MM.1S (cell line): ENCODE measurements around the gene UBL4A.

Source experiments
- EZH2 ChIP-seq: fragments of 300-600 bp; sonication (generic); optimal IDR thresholded peaks from 2 replicates; pipeline ENCODE3; 2017; ENCODE audit warnings: low read depth, mild to moderate bottlenecking, antibody characterized with exemption, low read length, mixed read lengths
- EZH2phosphoT487 ChIP-seq: fragments of 300-600 bp; sonication (generic); IDR thresholded peaks from 2 replicates; pipeline ENCODE4 v1.6.1; 2018; ENCODE audit warnings: antibody characterized with exemption, low read length
- TF ChIP-seq, protein P1 (sequence below): fragments of 300-600 bp; sonication (generic); IDR thresholded peaks from 2 replicates; pipeline ENCODE4 v1.5.1; 2016; ENCODE audit warnings: antibody characterized with exemption, low read length, mixed read lengths

DNA sequence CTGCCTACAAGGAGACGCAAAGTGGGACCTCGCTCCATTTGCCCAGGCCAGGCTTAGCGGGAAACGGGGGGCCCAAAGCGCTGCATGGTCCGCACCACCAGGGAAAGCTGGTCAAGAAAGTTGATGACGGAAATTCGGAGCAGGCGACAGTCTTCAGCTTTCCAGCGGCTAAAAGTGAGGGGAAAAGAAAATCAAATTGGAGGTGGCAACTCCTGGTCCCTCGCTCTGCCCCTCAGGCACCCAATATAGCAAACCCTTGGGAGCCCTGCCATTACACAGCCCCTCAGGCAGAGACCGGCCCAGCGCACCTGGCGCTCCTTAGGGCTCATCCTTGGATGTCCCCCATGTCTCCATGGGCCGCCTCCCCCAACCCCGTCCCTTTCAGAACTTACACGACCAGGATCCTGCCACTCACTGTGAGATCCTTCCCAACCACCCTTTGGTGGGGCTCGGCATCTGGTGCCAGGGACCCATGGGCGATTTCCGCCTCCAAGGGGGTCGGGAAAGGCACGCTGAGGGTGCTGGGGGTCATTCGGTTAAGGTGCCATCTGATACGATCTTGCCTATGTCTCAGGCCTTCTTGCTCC lies 8.4 kb downstream of the UBL4A start:
- TF ChIP-seq, protein P1, sequence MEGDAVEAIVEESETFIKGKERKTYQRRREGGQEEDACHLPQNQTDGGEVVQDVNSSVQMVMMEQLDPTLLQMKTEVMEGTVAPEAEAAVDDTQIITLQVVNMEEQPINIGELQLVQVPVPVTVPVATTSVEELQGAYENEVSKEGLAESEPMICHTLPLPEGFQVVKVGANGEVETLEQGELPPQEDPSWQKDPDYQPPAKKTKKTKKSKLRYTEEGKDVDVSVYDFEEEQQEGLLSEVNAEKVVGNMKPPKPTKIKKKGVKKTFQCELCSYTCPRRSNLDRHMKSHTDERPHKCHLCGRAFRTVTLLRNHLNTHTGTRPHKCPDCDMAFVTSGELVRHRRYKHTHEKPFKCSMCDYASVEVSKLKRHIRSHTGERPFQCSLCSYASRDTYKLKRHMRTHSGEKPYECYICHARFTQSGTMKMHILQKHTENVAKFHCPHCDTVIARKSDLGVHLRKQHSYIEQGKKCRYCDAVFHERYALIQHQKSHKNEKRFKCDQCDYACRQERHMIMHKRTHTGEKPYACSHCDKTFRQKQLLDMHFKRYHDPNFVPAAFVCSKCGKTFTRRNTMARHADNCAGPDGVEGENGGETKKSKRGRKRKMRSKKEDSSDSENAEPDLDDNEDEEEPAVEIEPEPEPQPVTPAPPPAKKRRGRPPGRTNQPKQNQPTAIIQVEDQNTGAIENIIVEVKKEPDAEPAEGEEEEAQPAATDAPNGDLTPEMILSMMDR, result no peak
- no peak for TF ChIP-seq EZH2phosphoT487
- no peak for TF ChIP-seq EZH2
